Heart left ventricle (tissue), 13 donors: ENCODE results near the gene STX16.

ENCODE experiments used
- CTCF ChIP-seq, 12 donors: fragments of 200-600 bp; sonication (generic) in 4 of 12; IDR thresholded peaks; one replicate each; pipeline versions ENCODE4 v1.5.0 to v1.8.0; 2018 to 2022; ENCODE audit warnings: antibody characterized with exemption in 12 of 12, mild to moderate bottlenecking in 5 of 12
- POLR2A ChIP-seq, 2 donors: fragments of 450-650 bp; IDR thresholded peaks; one replicate each; pipeline ENCODE4 v1.6.1; 2017; ENCODE audit warnings: antibody characterized with exemption in 2 of 2, mild to moderate bottlenecking in 2 of 2, moderate library complexity in 2 of 2
- donor health status: ischemic (EF 13 %, LVEDD 7.1; RV severe dilation, severe dysfunction).
- donor health status: DM: no; HTN: yes; CAD: no.
- donor health status: DM: no; HTN: no; CAD: no.
- donor health status: ischemic (EF 25% LVEDD 6.9; RV normal size, moderate dysfunction).
- donor health status: ischemic (EF 25% LVEDD 5.7; RV mildly dilated, moderate dysfunction).
- donor health status: ischemic (EF 35%, LVEDD 5.7; RV mildly dilated, moderate dysfunction).
- donor health status: nonischemic (EF 11% LVEDD 7.7; RV severe dilation, severe dysfunction).
- donor health status: DM: yes; HTN: yes; CAD: no.
- donor health status: PGD.
- donor health status: ischemic (EF 29% LVEDD 5.4; RV normal size, mild dysfunction).
- donor health status: nonischemic (EF 23%, LVEDD 6.1; RV moderate dilation, normal function).

DNA sequence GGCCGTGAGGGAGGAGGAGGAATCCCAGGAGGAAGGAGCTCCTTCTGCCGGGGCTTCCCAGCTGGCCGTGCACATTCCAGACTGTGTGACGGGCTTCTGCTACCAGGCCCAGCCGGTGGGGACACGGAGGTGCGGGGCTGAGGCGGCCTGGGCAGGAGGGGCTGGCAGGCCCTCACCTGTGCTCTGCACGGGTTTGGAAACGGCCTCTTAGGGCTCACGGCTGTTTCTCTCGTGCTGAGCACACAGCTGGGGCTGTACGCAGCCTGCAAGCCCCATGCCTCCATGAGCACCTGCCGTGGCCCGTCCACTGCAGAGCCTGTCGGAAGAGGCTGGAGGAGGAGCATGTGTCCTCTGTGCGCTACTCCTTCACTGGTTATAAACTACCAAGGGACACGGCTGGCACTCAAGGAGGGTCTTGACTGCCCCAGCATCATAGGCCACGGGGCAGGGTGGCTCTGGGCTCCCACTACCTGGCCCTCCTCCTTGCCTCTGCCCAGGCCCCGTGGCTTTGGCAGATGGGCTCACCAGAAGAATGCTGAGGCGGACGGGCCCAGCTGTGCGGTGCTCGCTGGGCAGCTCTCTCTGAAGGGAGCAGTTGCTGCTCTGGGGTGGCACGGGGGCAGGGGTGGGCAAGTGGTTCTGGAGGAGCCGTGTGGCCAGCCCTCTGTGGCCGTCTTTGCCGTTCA, 57.3 kb downstream of the STX16 start:
- no peak for TF ChIP-seq POLR2A (IDR thresholded peaks at IDR 0.05)
- no peak for TF ChIP-seq CTCF (IDR thresholded peaks at IDR 0.05)
